ENCODE results near the gene TAF3.

TAF3 gene

DNA sequence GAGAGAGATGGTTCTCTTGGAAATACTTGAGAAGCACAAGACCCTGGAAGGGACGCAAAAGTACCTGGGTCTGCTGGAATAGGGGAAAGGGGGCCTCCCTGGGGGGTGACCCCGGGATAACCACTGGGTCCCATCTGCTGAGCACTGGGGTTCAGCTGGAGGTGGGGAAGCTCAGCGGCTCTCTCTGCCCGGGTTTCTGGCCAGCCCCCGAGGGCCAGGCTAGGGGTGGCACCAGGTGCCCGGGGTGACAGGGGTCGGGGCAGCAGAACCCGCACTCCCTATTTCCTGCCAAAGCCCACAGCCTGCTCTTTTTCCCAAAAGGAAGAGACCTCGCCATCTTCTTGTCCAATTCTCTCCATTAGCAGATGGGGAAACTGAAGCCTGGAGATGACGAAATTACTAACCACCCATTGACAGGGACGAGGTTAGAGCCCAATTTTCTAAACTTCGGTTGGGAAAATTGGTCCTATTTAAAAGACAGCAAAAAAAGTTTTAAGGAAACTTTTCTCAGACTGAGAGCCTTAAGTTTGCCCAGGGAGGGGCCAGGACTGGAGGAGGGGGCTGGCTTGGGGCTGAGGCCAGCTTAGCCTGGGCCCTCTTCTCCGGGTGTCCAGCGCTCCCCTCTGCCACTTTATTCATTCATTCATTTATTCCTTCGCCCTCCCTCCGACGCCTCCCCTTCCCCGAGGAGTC is 218.3 kb downstream of the TAF3 start:
- TF ChIP-seq, protein P1, sequence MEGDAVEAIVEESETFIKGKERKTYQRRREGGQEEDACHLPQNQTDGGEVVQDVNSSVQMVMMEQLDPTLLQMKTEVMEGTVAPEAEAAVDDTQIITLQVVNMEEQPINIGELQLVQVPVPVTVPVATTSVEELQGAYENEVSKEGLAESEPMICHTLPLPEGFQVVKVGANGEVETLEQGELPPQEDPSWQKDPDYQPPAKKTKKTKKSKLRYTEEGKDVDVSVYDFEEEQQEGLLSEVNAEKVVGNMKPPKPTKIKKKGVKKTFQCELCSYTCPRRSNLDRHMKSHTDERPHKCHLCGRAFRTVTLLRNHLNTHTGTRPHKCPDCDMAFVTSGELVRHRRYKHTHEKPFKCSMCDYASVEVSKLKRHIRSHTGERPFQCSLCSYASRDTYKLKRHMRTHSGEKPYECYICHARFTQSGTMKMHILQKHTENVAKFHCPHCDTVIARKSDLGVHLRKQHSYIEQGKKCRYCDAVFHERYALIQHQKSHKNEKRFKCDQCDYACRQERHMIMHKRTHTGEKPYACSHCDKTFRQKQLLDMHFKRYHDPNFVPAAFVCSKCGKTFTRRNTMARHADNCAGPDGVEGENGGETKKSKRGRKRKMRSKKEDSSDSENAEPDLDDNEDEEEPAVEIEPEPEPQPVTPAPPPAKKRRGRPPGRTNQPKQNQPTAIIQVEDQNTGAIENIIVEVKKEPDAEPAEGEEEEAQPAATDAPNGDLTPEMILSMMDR (IDR thresholded peaks at IDR 0.05) = no peak
- no peak overlapping the region for H3K27ac ChIP-seq
- no peaks in the 10 kb centered on the region for H3K36me3 ChIP-seq
- no peaks in the 10 kb centered on the region for H3K9me3 ChIP-seq
- H3K4me1 ChIP-seq (ENCODE audit: control insufficient read depth in 1 of 2, insufficient read depth in 1 of 2, low read depth in 1 of 2, low read length in 1 of 2) = no peaks in the 10 kb centered on the region
- H3K27me3 ChIP-seq = peaks cover 100% of the 10 kb centered on the region
- no peak overlapping the region for H3K4me3 ChIP-seq (ENCODE audit: low read depth in 1 of 2, low read length in 1 of 2)

- TF ChIP-seq, protein P1 (IDR thresholded peaks at IDR 0.05) = no peak
- Histone ChIP-seq H3K27ac (no peak overlapping the region), H3K27me3 (peaks cover 100% of the 10 kb centered on the region), H3K4me1 (ENCODE audit: control insufficient read depth in 1 of 2, insufficient read depth in 1 of 2, low read depth in 1 of 2, low read length in 1 of 2) (no peaks in the 10 kb centered on the region), H3K9me3 (no peaks in the 10 kb centered on the region), H3K4me3 (ENCODE audit: low read depth in 1 of 2, low read length in 1 of 2) (no peak overlapping the region), H3K36me3 (no peaks in the 10 kb centered on the region)
Observed at GRCh38 chr10:8037199-8037801, 219.0 kb downstream of the TAF3 start.

DNA sequence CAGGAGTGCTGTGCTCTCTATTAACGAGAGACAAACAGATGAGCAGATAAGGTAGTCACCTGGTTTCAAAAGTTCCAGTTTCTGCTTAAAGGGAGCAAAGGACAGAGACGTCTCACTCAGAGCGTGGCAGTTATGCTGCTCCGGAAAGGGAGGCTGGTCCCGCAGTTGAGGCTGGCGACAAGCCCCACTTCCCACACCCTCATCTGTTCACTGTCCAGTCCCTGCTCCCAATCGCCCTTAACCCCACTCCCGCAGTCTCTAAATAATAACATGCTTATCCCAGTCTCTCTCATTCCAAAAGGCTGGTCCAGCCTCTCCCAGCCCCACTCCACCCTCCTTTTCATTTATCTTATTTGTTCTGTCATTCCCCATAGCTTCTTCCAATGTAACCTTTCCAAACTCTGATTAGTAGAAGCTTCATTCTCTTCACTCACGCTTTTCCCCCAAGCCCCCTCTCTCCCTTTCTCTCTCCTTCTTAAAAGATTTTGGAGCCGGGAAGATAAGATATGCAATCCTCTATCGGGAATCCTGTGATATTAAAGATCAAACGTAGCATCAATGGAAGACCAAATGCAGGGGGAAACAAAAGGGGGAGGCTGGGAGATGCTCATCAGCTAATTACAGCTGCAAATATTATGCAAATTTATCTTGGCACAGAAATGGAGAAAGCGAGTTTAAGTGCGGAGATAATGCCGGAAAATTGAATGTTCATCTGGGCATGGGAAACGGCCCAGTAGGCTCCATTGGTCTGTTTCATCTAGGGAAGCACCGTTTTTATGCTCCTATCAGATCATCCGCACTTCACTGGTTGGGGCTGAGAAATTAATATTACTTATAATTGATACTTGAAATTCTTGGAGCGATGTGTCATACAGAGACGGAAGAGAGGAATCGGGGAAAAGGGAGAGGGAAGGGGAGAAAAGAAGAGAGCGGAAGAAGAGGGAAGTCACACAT is 219.9 kb downstream of the TAF3 start:
- no peaks in the 10 kb centered on the region for H3K4me1 ChIP-seq (ENCODE audit: control insufficient read depth in 1 of 2, insufficient read depth in 1 of 2, low read depth in 1 of 2, low read length in 1 of 2)
- TF ChIP-seq, protein P1 (IDR thresholded peaks at IDR 0.05) = no peak
- no peaks in the 10 kb centered on the region for H3K36me3 ChIP-seq
- no peaks in the 10 kb centered on the region for H3K9me3 ChIP-seq
- no peak overlapping the region for H3K4me3 ChIP-seq (ENCODE audit: low read depth in 1 of 2, low read length in 1 of 2)
- no peak overlapping the region for H3K27ac ChIP-seq
- peaks cover 100% of the 10 kb centered on the region for H3K27me3 ChIP-seq

DNA sequence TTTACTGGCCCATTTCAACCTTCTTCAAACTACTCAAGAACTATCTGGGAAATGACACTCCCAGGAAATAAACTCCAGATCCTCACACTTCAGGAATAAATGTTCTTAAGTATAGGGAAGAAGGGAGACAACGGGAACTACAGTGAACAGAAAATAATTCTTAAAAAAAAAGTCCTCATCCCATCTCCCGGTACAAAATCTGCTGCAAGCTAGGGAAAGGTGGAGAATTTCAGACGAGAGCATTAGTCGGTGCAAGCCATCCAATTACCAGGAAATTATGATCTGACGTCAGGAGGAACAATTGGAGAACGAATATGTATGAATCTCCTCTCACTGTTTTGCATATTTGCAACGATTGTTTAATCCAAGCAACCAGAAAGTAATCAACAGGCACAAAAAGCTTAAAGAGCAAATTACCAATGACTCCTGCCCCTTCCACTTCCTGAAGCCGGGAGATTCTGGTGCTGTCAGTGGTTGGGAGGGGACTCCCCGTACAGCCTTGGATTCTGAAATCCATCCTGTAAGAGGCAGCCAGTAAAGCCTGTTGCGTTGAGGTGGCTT is 221.1 kb downstream of the TAF3 start:
- Histone ChIP-seq H3K27ac (no peak overlapping the region), H3K9me3 (no peaks in the 10 kb centered on the region), H3K27me3 (peaks cover 100% of the 10 kb centered on the region), H3K4me1 (ENCODE audit: control insufficient read depth in 1 of 2, insufficient read depth in 1 of 2, low read depth in 1 of 2, low read length in 1 of 2) (peaks cover 0 to 4% of the 10 kb centered on the region in 2 experiments), H3K36me3 (no peaks in the 10 kb centered on the region), H3K4me3 (ENCODE audit: low read depth in 1 of 2, low read length in 1 of 2) (no peak overlapping the region)
- TF ChIP-seq, protein P1 (IDR thresholded peaks at IDR 0.05) = no peak

DNA sequence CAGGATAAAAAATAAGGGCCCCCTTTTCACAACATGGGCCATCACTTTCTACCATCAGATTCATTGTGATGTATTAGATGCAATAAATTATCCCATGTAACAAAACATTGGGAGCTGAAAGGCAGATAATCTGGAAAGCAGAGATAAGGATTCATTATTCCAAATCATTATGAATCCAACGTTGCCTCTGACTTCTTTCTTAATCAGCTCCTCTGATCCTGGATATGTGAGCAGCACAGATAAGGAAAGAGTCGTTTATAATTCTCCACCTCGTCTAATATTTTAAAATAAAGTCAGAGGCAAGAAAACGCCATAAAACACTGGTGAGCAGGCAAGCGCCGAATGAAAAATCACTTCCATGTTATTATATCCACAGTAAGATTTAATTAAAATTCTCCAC is 222.3 kb downstream of the TAF3 start:
- Histone ChIP-seq H3K27me3 (peaks cover 100% of the 10 kb centered on the region), H3K9me3 (no peaks in the 10 kb centered on the region), H3K36me3 (no peaks in the 10 kb centered on the region), H3K4me3 (ENCODE audit: low read depth in 1 of 2, low read length in 1 of 2) (no peak overlapping the region), H3K27ac (no peak overlapping the region), H3K4me1 (ENCODE audit: control insufficient read depth in 1 of 2, insufficient read depth in 1 of 2, low read depth in 1 of 2, low read length in 1 of 2) (peaks cover 8 to 16% of the 10 kb centered on the region in 2 experiments)
- TF ChIP-seq, protein P1 (IDR thresholded peaks at IDR 0.05) = no peak
